ENCODE measurements around the gene CNFN.

- no peak for TF ChIP-seq TAF1 (IDR thresholded peaks at IDR 0.05; ENCODE audit: low read depth, low read length)
- no peak for TF ChIP-seq POLR2A (IDR thresholded peaks at IDR 0.05; ENCODE audit: low read depth, low read length)
- TF ChIP-seq POLR2AphosphoS5 (IDR thresholded peaks at IDR 0.05; ENCODE audit: low read depth, low read length), result no peak
- TF ChIP-seq SPI1 (IDR thresholded peaks at IDR 0.05; ENCODE audit: low read depth, low read length), result no peak
These were observed 10.3 kb upstream of the CNFN start for GRCh38 chr19:42400404-42400803.
